Cardiac fibroblast (primary cell): Measurements from ENCODE around the gene ODAD3.
A peak's percentile ranks its signal among the peaks of the same experiment; 100 is the strongest.

Experiments used
- DNase-seq, 2 donors: peaks; one replicate each; pipeline versions ENCODE4 v3.0.0 to v3.0.0-alpha.2; 2010; ENCODE audit warnings: low read depth in 2 of 2
- H3K4me3 ChIP-seq, 2 donors: replicated peaks in 1 of 2; 1 replicate in 1 of 2; 2 replicates in 1 of 2; pipeline ENCODE4 v1.5.1; 2011; ENCODE audit warnings: low read depth in 2 of 2, low read length in 2 of 2, mild to moderate bottlenecking in 2 of 2, moderate library complexity in 1 of 2
- CTCF ChIP-seq: IDR thresholded peaks from one replicate; pipeline ENCODE4 v1.5.1; 2011; ENCODE audit warnings: low read depth, mild to moderate bottlenecking, low read length, inconsistent platforms

ODAD3 gene

DNA sequence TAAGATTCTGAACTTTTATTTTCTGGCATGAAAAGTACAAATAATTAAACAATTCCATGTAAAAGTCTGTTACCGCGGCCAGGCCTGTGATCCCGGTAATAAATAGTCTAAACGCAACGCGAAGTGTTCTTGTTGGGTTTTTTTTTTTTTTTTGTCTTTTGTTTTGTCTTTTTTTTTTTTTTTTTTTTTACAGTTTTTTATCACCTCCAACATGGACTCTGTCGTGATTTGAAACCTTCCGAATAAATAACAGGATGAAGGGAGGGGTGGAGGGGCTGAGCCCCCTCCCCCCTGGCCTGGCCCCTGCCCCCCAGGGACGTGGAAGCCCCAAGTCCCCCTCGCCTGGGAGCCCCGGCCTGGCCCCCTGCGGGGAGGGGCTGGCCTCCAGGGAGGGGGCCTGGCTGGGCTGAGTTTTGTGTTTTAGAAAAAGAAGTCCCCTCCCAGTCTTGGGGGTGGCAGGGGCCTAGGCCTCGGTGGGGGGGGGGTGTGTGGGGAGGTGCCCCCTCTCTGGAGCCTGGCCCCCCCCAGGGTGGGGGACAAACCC is 16.5 kb upstream of the ODAD3 start:
- no peak overlapping the region for H3K4me3 ChIP-seq
- no peak for DNase-seq
- no peak for TF ChIP-seq CTCF

- H3K4me3 ChIP-seq, result no peak overlapping the region
- TF ChIP-seq CTCF, result no peak
- no peak for DNase-seq
These were observed 15.8 kb upstream of the ODAD3 start for GRCh38 chr19:11450570-11451326.

DNA sequence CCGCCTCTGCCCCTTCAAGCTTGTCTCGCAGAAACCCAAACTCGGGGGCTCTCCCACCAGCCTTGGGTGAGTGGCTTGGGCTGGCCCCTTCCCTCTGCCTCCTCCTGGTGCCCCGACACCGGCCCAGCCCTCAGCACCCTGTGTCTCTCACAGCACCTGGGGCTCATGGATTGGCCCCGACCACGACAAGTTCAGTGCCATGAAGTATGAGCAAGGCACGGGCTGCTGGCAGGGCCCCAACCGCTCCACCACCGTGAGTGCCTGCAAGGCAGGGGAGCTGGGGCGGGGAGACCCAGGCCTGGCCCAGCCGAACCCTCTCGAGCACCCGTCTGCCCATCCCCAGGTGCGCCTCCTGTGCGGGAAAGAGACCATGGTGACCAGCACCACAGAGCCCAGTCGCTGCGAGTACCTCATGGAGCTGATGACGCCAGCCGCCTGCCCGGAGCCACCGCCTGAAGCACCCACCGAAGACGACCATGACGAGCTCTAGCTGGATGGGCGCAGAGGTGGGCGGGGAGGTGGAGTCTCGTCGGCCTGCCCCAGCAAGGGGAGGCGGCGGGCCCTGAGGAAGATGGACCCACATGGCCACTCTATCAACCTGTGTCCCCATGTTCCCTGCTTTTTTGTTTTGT is 14.1 kb upstream of the ODAD3 start:
- no peak for DNase-seq
- TF ChIP-seq CTCF, result no peak
- H3K4me3 ChIP-seq, result no peak overlapping the region

DNA sequence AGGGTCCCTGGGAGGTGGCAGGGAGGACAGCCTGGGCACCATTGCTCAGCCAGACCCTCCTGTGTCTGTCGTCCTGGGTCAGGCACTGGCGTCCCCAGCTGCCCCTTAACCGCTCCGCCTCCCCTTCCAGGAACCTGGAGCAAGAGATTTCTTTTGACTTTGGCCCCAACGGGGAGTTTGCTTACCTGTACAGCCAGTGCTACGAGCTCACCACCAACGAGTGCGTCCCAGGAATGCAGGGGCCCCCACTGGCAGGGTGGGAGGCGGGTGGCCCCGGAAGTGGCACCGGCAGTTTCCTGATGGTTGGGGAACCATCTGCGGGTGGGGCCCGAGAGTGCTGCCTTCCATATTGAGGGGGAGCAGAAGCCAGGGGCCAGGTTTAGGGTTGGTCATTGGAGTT is 13.5 kb upstream of the ODAD3 start:
- TF ChIP-seq CTCF, result no peak
- DNase-seq, result no peak
- H3K4me3 ChIP-seq, result no peak overlapping the region

DNA sequence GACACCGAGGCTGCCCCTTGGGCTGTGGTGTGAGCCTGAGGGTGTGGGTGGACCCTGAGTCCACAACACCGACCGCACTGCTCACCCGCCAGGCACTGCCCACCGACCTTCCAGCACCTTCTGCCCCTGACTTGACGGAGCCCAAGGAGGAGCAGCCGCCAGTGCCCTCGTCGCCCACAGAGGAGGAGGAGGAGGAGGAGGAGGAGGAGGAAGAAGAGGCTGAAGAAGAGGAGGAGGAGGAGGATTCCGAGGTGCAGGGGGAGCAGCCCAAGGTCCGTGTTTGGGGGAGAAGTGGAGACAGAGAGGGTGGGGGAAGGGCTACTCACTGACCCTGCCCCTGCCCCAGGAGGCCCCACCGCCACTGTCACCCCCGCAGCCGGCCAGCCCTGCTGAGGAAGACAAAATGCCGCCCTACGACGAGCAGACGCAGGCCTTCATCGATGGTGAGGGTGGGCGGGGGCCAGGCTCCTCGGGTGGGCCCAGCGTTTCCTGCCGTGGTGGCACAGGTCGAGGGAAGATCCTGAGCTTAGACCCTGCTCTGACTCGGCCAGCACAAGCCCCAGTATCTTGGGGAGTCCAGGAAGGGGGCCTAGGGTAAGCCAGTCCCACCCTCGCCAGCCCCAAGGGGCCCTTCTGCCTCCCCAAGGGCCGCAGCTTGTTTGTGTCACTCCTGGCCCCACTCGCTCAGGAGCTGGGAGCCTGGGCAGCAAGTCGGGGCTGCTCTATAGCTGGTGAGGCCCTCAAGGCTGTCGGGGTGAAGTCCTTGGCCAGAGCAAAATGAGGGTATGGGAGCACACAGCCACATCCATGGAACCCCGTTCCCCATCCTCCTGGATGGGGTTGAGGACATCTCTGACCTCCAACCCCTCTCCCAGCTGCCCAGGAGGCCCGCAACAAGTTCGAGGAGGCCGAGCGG is 12.7 kb upstream of the ODAD3 start:
- TF ChIP-seq CTCF, result no peak

DNA sequence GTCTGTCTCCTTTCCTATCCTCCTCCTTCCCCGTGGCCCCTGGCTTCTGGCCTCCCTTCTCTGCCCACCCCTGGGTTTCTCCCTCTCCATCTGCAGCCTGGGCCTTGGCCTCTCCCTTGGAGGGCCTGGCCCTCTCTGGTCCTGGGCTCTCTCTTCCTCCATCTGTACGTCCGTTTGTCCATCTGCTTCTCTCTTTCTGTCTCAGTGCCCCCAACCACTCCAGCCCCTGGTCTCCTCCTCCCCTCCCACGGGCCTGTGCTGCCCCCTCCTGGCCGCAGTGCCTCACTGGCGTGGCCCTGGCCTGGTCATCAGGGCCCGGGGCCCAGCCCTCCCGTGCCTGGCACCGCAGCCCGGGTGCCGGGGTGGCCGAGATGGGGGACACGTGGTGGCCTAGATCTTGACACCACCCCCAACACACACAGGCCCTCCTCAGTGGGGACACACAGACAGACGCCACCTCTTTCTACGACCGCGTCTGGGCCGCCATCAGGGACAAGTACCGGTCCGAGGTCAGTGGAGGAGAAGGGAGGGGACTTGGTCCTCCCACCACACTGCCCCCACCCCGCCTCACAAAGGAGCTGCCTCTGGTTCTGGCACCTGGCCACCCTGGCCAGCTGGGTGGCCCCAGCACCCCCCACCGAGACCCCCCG is 11.9 kb upstream of the ODAD3 start:
- no peak overlapping the region for H3K4me3 ChIP-seq
- peak; percentile 41 to 43 for DNase-seq

More for the DNA sequence above, 12.7 kb upstream of the ODAD3 start:
- no peak for DNase-seq
- no peak overlapping the region for H3K4me3 ChIP-seq

More for the DNA sequence above, 11.9 kb upstream of the ODAD3 start:
- peak; percentile 67 for TF ChIP-seq CTCF
